ENCODE measurements around the gene CTLA4. TPM values are rescaled to one million over a fixed set of nuclear protein-coding genes. Genes with fewer than 3 reads are reported as not detected.

Gene CTLA4
- total and polyA plus RNA-seq, 10 of the 15 experiments (the other 5 are each of a cell fraction or from before 2014, with no cell fraction given): not detected

DNA sequence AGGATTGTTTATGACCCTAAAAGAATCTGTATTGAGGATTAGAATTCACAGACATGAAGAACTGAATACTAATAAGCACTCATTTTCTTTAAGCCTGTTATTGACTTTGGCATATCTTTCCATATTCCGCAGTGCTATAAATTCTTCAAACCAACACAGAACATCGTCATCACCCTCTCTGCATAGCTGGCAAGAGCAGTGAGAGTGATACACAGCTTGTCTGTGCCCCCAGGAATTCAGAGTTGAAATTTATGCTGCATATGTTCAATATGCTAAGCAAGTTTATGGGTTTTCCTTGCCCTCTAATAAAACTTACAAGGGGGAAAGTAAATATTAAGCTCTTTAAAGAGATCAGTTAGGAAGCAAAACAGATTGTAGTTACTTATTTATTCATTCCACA, 32.7 kb downstream of the CTLA4 start:
- WGBS (ENCODE audit: insufficient coverage, insufficient replicate concordance, low lambda C conversion rate, missing lambda C conversion rate): 47% methylated on average over 2 of the region's 2 CpGs
- BruUV-seq (replicated peaks): no TSS peak
- intact Hi-C loops (cut with micrococcal nuclease; ENCODE audit: unreplicated experiment): no loop called here
- TF ChIP-seq, protein P1, sequence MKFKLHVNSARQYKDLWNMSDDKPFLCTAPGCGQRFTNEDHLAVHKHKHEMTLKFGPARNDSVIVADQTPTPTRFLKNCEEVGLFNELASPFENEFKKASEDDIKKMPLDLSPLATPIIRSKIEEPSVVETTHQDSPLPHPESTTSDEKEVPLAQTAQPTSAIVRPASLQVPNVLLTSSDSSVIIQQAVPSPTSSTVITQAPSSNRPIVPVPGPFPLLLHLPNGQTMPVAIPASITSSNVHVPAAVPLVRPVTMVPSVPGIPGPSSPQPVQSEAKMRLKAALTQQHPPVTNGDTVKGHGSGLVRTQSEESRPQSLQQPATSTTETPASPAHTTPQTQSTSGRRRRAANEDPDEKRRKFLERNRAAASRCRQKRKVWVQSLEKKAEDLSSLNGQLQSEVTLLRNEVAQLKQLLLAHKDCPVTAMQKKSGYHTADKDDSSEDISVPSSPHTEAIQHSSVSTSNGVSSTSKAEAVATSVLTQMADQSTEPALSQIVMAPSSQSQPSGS (IDR thresholded peaks at IDR 0.05; ENCODE audit: low read length): no peak
- TF ChIP-seq SP1 (IDR thresholded peaks at IDR 0.05; ENCODE audit: low read depth, low read length): no peak
- no peak for TF ChIP-seq POLR2AphosphoS2 (IDR thresholded peaks at IDR 0.05; ENCODE audit: low read depth, low read length)
- no peak for TF ChIP-seq CHD4 (IDR thresholded peaks at IDR 0.05)
- no peak for TF ChIP-seq SREBF1 (IDR thresholded peaks at IDR 0.05; ENCODE audit: low read length)
- TF ChIP-seq ZNF384 (IDR thresholded peaks at IDR 0.05; ENCODE audit: borderline replicate concordance, low read depth, low read length): no peak
- TF ChIP-seq, protein P2, sequence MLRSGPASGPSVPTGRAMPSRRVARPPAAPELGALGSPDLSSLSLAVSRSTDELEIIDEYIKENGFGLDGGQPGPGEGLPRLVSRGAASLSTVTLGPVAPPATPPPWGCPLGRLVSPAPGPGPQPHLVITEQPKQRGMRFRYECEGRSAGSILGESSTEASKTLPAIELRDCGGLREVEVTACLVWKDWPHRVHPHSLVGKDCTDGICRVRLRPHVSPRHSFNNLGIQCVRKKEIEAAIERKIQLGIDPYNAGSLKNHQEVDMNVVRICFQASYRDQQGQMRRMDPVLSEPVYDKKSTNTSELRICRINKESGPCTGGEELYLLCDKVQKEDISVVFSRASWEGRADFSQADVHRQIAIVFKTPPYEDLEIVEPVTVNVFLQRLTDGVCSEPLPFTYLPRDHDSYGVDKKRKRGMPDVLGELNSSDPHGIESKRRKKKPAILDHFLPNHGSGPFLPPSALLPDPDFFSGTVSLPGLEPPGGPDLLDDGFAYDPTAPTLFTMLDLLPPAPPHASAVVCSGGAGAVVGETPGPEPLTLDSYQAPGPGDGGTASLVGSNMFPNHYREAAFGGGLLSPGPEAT (IDR thresholded peaks at IDR 0.05; ENCODE audit: low read depth): no peak
- TF ChIP-seq GABPA (IDR thresholded peaks at IDR 0.05; ENCODE audit: low read depth): no peak
- TF ChIP-seq CUX1 (IDR thresholded peaks at IDR 0.05; ENCODE audit: insufficient replicate concordance, low read depth, low read length): no peak
- TF ChIP-seq NFXL1 (IDR thresholded peaks at IDR 0.05; ENCODE audit: borderline replicate concordance): no peak
- no peak for TF ChIP-seq KAT2A (conservative IDR thresholded peaks at IDR 0.05; ENCODE audit: control insufficient read depth, low read depth, low read length)
- no peak for TF ChIP-seq ZZZ3 (IDR thresholded peaks at IDR 0.05; ENCODE audit: control insufficient read depth, insufficient read length, low read depth)
- TF ChIP-seq YBX1 (IDR thresholded peaks at IDR 0.05): no peak
- TF ChIP-seq YY1 (IDR thresholded peaks at IDR 0.05; ENCODE audit: low read depth, low read length): no peak
- TF ChIP-seq, protein P3, sequence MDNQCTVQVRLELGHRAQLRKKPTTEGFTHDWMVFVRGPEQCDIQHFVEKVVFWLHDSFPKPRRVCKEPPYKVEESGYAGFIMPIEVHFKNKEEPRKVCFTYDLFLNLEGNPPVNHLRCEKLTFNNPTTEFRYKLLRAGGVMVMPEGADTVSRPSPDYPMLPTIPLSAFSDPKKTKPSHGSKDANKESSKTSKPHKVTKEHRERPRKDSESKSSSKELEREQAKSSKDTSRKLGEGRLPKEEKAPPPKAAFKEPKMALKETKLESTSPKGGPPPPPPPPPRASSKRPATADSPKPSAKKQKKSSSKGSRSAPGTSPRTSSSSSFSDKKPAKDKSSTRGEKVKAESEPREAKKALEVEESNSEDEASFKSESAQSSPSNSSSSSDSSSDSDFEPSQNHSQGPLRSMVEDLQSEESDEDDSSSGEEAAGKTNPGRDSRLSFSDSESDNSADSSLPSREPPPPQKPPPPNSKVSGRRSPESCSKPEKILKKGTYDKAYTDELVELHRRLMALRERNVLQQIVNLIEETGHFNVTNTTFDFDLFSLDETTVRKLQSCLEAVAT (IDR thresholded peaks at IDR 0.05): no peak
- TF ChIP-seq IKZF2 (IDR thresholded peaks at IDR 0.05): no peak

More for the DNA sequence above, 32.7 kb downstream of the CTLA4 start:
- ChIA-PET SMC1A (ENCODE audit: uncharacterized antibody, unreplicated experiment) (interaction anchor here (0.8 kb wide), 1 partner anchor 21 kb away, joined by 4 read pairs; no protein-coding TSS in a partner anchor), CTCF (no interaction called here), POLR2A (no interaction called here), RAD21 (ENCODE audit: unreplicated experiment) (no interaction called here)
- no peak overlapping the region for H3K4me3 ChIP-seq
- no peak overlapping the region for H3K9ac ChIP-seq (ENCODE audit: control insufficient read depth, insufficient read depth, low read length)
- no peak overlapping the region for H3K4me2 ChIP-seq (ENCODE audit: control insufficient read depth, insufficient read depth)
- in situ Hi-C loops (cut with MboI): no loop called here
- no peak overlapping the region for H2AFZ ChIP-seq (ENCODE audit: control insufficient read depth, low read depth, low read length)
- no peak for DNase-seq (ENCODE audit: low read depth, low spot score)
- H3K27me3 ChIP-seq (replicated peaks in 1 of 2; ENCODE audit: control insufficient read depth in 2 of 2, insufficient read depth in 2 of 2, low read length in 1 of 2): no peaks in the 10 kb centered on the region; a peak in 1 of 4 replicates
- H3K4me1 ChIP-seq (ENCODE audit: control insufficient read depth, insufficient read depth, low read length): no peaks in the 10 kb centered on the region
- H3K79me2 ChIP-seq (ENCODE audit: control insufficient read depth, insufficient read depth, low read length): no peaks in the 10 kb centered on the region
- no peak for ATAC-seq
- FAIRE-seq: no peak
- H3K9me3 ChIP-seq (replicated peaks; ENCODE audit: control insufficient read depth, insufficient read depth, low read length): peaks cover 4% of the 10 kb centered on the region; the same call in 2 of the 3 replicates
- H3K27ac ChIP-seq (ENCODE audit: control insufficient read depth, insufficient read depth): no peak overlapping the region
- H4K20me1 ChIP-seq (ENCODE audit: control insufficient read depth, insufficient read depth): no peaks in the 10 kb centered on the region
- no peaks in the 10 kb centered on the region for H3K36me3 ChIP-seq (ENCODE audit: control insufficient read depth in 2 of 2, insufficient read depth in 2 of 2, low read length in 1 of 2)
